Gastrocnemius medialis (tissue), 4 donors: ENCODE results near the gene RAD9B.

Experiments used
- POLR2A ChIP-seq, 2 donors: fragments of 450-650 bp; IDR thresholded peaks; one replicate each; pipeline ENCODE4 v1.6.1; 2017; ENCODE audit warnings: antibody characterized with exemption in 2 of 2, mild to moderate bottlenecking in 2 of 2, moderate library complexity in 2 of 2
- TF ChIP-seq, protein P1 (sequence below), 5 experiments: fragments of 450-650 bp in 3 of 5; fragments of 200-600 bp in 2 of 5; sonication (generic) in 2 of 5; IDR thresholded peaks in 4 of 5; conservative IDR thresholded peaks in 1 of 5; 1 replicate in 4 of 5; 2 replicates in 1 of 5; pipeline ENCODE4 v1.5.1; 2016 to 2019; ENCODE audit warnings: antibody characterized with exemption in 5 of 5, mild to moderate bottlenecking in 3 of 5, moderate library complexity in 3 of 5

DNA sequence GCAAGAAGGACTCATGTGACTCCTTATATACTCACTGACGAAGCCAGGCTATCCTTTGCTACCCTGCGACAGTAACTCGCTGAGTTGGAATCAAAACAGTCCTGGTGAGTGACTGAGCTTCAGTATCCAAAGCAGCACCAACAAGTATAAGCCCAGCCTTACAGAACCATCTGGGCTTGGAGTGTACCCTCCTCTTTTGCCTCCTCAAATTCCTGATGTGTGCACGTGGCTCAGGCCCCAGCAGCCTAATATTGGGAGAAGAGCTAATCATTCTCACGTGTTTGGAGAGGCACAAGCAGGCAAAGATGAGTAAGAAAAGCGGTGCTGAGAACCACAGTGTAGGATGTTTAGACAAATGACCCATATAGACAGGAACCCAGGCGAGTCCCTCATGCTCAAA lies 46.5 kb downstream of the RAD9B start:
- TF ChIP-seq, protein P1, sequence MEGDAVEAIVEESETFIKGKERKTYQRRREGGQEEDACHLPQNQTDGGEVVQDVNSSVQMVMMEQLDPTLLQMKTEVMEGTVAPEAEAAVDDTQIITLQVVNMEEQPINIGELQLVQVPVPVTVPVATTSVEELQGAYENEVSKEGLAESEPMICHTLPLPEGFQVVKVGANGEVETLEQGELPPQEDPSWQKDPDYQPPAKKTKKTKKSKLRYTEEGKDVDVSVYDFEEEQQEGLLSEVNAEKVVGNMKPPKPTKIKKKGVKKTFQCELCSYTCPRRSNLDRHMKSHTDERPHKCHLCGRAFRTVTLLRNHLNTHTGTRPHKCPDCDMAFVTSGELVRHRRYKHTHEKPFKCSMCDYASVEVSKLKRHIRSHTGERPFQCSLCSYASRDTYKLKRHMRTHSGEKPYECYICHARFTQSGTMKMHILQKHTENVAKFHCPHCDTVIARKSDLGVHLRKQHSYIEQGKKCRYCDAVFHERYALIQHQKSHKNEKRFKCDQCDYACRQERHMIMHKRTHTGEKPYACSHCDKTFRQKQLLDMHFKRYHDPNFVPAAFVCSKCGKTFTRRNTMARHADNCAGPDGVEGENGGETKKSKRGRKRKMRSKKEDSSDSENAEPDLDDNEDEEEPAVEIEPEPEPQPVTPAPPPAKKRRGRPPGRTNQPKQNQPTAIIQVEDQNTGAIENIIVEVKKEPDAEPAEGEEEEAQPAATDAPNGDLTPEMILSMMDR (IDR thresholded peaks at IDR 0.05 in 4 of 5, conservative IDR thresholded peaks at IDR 0.05 in 1 of 5): no peak
- peak; percentile 21 to 40 for TF ChIP-seq POLR2A (IDR thresholded peaks at IDR 0.05)
